ENCODE measurements around the gene SEC22A. TPM values are rescaled to one million over a fixed set of nuclear protein-coding genes. Genes with fewer than 3 reads are reported as not detected.

SEC22A gene
- total and polyA plus RNA-seq, 2 experiments from 2014 or later, result 16.0 to 21.9 TPM

GRCh38 chr3:123301331-123302184 is 99.8 kb downstream of the SEC22A start:
- Histone ChIP-seq H3K4me2 (no peak overlapping the region), H3K9me3 (ENCODE audit: low read depth) (no peaks in the 10 kb centered on the region), H3K27me3 (no peaks in the 10 kb centered on the region), H3K27ac (no peak overlapping the region), H3K9me2 (replicated peaks; ENCODE audit: insufficient read depth) (no peaks in the 10 kb centered on the region), H3K79me2 (no peaks in the 10 kb centered on the region), H3K4me3 (no peak overlapping the region), H2AFZ (no peak overlapping the region), H4K20me1 (ENCODE audit: insufficient read depth, poor library complexity, severe bottlenecking) (no peaks in the 10 kb centered on the region), H3K4me1 (ENCODE audit: insufficient read depth) (no peaks in the 10 kb centered on the region), H3K36me3 (replicated peaks; ENCODE audit: insufficient read depth, low read depth) (no peaks in the 10 kb centered on the region)
- TF ChIP-seq EZH2 (IDR thresholded peaks at IDR 0.05; ENCODE audit: borderline replicate concordance) (no peak), EZH2phosphoT487 (IDR thresholded peaks at IDR 0.05; ENCODE audit: low read depth, severe bottlenecking, unreplicated experiment) (no peak)
- TF ChIP-seq, protein P1, sequence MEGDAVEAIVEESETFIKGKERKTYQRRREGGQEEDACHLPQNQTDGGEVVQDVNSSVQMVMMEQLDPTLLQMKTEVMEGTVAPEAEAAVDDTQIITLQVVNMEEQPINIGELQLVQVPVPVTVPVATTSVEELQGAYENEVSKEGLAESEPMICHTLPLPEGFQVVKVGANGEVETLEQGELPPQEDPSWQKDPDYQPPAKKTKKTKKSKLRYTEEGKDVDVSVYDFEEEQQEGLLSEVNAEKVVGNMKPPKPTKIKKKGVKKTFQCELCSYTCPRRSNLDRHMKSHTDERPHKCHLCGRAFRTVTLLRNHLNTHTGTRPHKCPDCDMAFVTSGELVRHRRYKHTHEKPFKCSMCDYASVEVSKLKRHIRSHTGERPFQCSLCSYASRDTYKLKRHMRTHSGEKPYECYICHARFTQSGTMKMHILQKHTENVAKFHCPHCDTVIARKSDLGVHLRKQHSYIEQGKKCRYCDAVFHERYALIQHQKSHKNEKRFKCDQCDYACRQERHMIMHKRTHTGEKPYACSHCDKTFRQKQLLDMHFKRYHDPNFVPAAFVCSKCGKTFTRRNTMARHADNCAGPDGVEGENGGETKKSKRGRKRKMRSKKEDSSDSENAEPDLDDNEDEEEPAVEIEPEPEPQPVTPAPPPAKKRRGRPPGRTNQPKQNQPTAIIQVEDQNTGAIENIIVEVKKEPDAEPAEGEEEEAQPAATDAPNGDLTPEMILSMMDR (IDR thresholded peaks at IDR 0.05; ENCODE audit: poor library complexity), result no peak
- DNase-seq (ENCODE audit: low spot score), result no peak
- WGBS (ENCODE audit: low lambda C conversion rate, missing lambda C conversion rate), result 61% methylated on average over 2 of the region's 4 CpGs

- no peaks in the 10 kb centered on the region for H3K9me3 ChIP-seq (ENCODE audit: low read depth)
- no peaks in the 10 kb centered on the region for H3K36me3 ChIP-seq (replicated peaks; ENCODE audit: insufficient read depth, low read depth)
- no peak overlapping the region for H3K27ac ChIP-seq
- no peaks in the 10 kb centered on the region for H3K4me1 ChIP-seq (ENCODE audit: insufficient read depth)
- WGBS (ENCODE audit: low lambda C conversion rate, missing lambda C conversion rate), result 90% methylated on average over 14 of the region's 14 CpGs
- no peak overlapping the region for H2AFZ ChIP-seq
- H3K27me3 ChIP-seq, result no peaks in the 10 kb centered on the region
- H3K9me2 ChIP-seq (replicated peaks; ENCODE audit: insufficient read depth), result no peaks in the 10 kb centered on the region
- no peak for DNase-seq (ENCODE audit: low spot score)
- H3K4me2 ChIP-seq, result no peak overlapping the region
- H3K79me2 ChIP-seq, result no peaks in the 10 kb centered on the region
- no peak overlapping the region for H3K4me3 ChIP-seq
- H4K20me1 ChIP-seq (ENCODE audit: insufficient read depth, poor library complexity, severe bottlenecking), result no peaks in the 10 kb centered on the region
- TF ChIP-seq EZH2phosphoT487 (IDR thresholded peaks at IDR 0.05; ENCODE audit: low read depth, severe bottlenecking, unreplicated experiment), result no peak
- no peak for TF ChIP-seq EZH2 (IDR thresholded peaks at IDR 0.05; ENCODE audit: borderline replicate concordance)
- TF ChIP-seq, protein P1 (IDR thresholded peaks at IDR 0.05; ENCODE audit: poor library complexity), result no peak
These were observed 101.2 kb downstream of the SEC22A start for GRCh38 chr3:123302961-123303360.

DNA sequence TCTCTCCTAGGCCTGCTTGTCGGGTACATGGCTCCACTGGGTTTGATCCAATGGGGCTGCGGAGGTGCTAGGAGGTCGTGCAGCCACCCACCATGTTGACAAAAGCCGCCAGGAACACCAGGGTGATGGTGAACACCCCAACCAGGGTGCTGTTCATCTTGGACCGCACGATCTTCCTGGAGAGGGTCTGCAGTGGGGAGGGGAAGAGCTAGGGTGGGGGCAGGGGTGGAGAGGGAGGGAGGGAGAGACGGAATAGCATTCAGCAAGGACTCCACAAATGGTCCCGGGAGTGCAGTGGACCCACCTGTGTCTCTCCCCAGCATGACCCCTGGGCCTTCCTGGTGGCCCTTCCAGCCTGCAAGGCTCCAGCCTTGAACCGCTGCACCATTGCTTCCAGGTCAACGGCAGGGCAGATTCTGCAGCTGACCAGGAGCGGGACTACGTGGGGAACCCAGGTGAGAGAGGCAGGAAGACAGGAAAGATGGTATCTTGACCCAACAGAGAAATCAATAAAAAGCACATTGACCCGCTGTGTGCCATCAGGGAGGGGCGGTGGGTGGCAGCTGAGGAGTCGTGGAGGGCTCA is 102.3 kb downstream of the SEC22A start:
- H3K4me2 ChIP-seq, result no peak overlapping the region
- H3K4me1 ChIP-seq (ENCODE audit: insufficient read depth), result no peaks in the 10 kb centered on the region
- no peak overlapping the region for H2AFZ ChIP-seq
- no peaks in the 10 kb centered on the region for H3K9me3 ChIP-seq (ENCODE audit: low read depth)
- no peaks in the 10 kb centered on the region for H3K27me3 ChIP-seq
- H4K20me1 ChIP-seq (ENCODE audit: insufficient read depth, poor library complexity, severe bottlenecking), result no peaks in the 10 kb centered on the region
- H3K36me3 ChIP-seq (replicated peaks; ENCODE audit: insufficient read depth, low read depth), result no peaks in the 10 kb centered on the region
- H3K27ac ChIP-seq, result no peak overlapping the region
- WGBS (ENCODE audit: low lambda C conversion rate, missing lambda C conversion rate), result 92% methylated on average over 14 of the region's 15 CpGs
- no peak overlapping the region for H3K4me3 ChIP-seq
- no peaks in the 10 kb centered on the region for H3K79me2 ChIP-seq
- DNase-seq (ENCODE audit: low spot score), result no peak
- no peaks in the 10 kb centered on the region for H3K9me2 ChIP-seq (replicated peaks; ENCODE audit: insufficient read depth)
- TF ChIP-seq EZH2phosphoT487 (IDR thresholded peaks at IDR 0.05; ENCODE audit: low read depth, severe bottlenecking, unreplicated experiment), result no peak
- TF ChIP-seq, protein P1 (IDR thresholded peaks at IDR 0.05; ENCODE audit: poor library complexity), result no peak
- no peak for TF ChIP-seq EZH2 (IDR thresholded peaks at IDR 0.05; ENCODE audit: borderline replicate concordance)

All from hepatocyte (in vitro differentiated cells).